ENCODE data around the gene CTNNA3. TPM values are rescaled to one million over a fixed set of nuclear protein-coding genes. Genes with fewer than 3 reads are reported as not detected.
"Not testable (repeated sequence)": the region's sequence is repeated elsewhere in the genome, so short reads cannot be mapped to it uniquely, and the experiment has no call there.

CTNNA3 gene
- total and polyA plus RNA-seq, 3 donors from 2014 or later = 17.8 to 19.4 (median 18.3) TPM

DNA sequence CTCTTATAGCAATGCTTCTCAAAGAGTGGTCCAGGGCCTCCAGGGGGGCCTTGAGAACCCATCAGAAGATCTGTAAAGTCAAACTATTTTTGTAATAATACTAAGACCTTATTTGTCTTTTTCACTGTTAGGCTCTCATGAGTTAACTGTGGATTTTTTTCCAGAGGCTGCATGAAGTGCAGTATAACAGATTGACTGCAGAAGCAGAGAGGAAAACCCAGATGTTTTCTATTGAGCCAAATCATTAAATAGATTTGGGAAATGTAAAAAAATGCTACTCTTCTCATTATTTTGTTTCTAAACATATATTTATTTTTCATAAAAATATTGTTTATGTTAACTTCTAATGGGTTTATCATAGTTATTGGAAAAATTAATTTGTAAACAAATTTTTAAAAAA lies 1359.2 kb downstream of the CTNNA3 start:
- DNase-seq = no peak
- Histone ChIP-seq H3K9me3 (no peaks in the 10 kb centered on the region), H3K27me3 (no peaks in the 10 kb centered on the region), H3K4me1 (no peaks in the 10 kb centered on the region), H3K27ac (no peak overlapping the region), H3K4me3 (no peak overlapping the region), H3K36me3 (ENCODE audit: low read depth, missing control alignments) (no peaks in the 10 kb centered on the region)
- intact Hi-C loops (cut with DNase I; ENCODE audit: low total_unique reads) = no loop called here
- TF ChIP-seq POLR2A (IDR thresholded peaks at IDR 0.05) = no peak
- TF ChIP-seq, protein P1, sequence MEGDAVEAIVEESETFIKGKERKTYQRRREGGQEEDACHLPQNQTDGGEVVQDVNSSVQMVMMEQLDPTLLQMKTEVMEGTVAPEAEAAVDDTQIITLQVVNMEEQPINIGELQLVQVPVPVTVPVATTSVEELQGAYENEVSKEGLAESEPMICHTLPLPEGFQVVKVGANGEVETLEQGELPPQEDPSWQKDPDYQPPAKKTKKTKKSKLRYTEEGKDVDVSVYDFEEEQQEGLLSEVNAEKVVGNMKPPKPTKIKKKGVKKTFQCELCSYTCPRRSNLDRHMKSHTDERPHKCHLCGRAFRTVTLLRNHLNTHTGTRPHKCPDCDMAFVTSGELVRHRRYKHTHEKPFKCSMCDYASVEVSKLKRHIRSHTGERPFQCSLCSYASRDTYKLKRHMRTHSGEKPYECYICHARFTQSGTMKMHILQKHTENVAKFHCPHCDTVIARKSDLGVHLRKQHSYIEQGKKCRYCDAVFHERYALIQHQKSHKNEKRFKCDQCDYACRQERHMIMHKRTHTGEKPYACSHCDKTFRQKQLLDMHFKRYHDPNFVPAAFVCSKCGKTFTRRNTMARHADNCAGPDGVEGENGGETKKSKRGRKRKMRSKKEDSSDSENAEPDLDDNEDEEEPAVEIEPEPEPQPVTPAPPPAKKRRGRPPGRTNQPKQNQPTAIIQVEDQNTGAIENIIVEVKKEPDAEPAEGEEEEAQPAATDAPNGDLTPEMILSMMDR (IDR thresholded peaks at IDR 0.05) = no peak

DNA sequence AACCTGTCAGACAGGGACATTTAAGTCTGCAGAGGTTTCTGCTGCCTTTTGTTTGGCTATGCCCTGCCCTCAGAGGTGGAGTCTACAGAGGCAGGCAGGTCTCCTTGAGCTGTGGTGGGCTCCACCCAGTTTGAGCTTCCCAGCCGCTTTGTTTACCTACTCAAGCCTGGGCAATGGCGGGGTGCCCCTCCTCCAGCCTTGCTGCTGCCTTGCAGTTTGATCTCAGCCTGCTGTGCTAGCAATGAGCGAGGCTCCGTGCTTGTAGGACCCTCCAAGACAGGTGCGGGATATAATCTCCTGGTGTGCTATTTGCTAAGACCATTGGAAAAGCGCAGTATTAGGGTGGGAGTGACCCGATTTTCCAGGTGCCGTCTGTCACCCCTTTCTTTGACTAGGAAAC lies 1360.2 kb downstream of the CTNNA3 start:
- H3K4me3 ChIP-seq; DNase-seq; intact Hi-C loops (cut with DNase I; ENCODE audit: low total_unique reads); H3K27ac ChIP-seq; H3K9me3 ChIP-seq; H3K27me3 ChIP-seq; H3K36me3 ChIP-seq (ENCODE audit: low read depth, missing control alignments); H3K4me1 ChIP-seq: not testable (repeated sequence)
- WGBS, 2 donors = 95 to 96% methylated on average over 3 to 8 of the region's 8 CpGs

DNA sequence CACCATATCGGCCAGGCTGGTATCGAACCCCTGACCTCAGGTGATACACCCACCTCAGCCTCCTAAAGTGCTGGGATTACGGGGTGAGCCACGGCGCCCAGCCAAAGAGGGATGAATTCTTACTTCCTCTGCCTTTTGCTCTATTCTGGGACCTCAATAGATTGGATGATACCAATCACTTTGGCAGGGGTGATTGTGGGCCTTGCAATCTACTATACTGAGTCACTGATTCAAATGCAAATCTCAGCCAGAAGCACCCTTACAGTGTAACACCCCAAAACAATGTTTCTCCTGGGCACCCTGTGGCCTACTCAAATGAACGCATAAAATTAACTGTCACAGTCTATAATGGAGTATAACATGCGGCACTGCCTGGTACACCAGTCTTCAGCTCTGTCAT lies 1366.8 kb downstream of the CTNNA3 start:
- no peak for TF ChIP-seq POLR2A (IDR thresholded peaks at IDR 0.05)
- TF ChIP-seq, protein P1 (IDR thresholded peaks at IDR 0.05) = no peak
- DNase-seq = no peak
- no peaks in the 10 kb centered on the region for H3K9me3 ChIP-seq
- WGBS, 2 donors = 88 to 96% methylated on average over 2 to 7 of the region's 7 CpGs
- H3K4me3 ChIP-seq = no peak overlapping the region
- intact Hi-C loops (cut with DNase I; ENCODE audit: low total_unique reads) = no loop called here
- H3K4me1 ChIP-seq = no peaks in the 10 kb centered on the region
- no peaks in the 10 kb centered on the region for H3K27me3 ChIP-seq
- H3K36me3 ChIP-seq (ENCODE audit: low read depth, missing control alignments) = no peaks in the 10 kb centered on the region
- H3K27ac ChIP-seq = no peak overlapping the region

DNA sequence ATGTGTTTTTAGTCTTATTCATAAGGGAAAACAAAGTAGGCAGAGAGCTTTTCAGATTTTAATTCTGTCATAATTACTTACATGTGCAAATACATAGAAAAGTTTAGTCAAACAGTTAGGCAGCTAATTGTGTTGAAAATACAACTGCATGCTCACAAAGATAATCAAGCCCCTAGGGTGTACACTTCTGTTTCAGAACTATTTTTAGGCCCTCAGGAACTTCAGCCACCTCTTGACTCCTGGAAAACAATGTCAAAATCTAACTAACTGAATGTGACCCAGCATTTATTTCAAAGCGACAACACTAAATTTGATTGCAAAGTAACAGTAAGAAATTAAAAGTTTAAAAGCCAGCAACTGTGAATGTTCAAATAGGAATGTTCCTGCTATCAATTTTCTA lies 1369.1 kb downstream of the CTNNA3 start:
- WGBS, 2 donors = 67 to 84% methylated on average over 1 of the region's 1 CpG
- H3K27ac ChIP-seq = no peak overlapping the region
- H3K4me3 ChIP-seq = no peak overlapping the region
- H3K9me3 ChIP-seq = no peaks in the 10 kb centered on the region
- H3K36me3 ChIP-seq (ENCODE audit: low read depth, missing control alignments) = no peaks in the 10 kb centered on the region
- TF ChIP-seq, protein P1 (IDR thresholded peaks at IDR 0.05) = no peak
- no peak for TF ChIP-seq POLR2A (IDR thresholded peaks at IDR 0.05)
- DNase-seq = no peak
- H3K4me1 ChIP-seq = no peaks in the 10 kb centered on the region
- intact Hi-C loops (cut with DNase I; ENCODE audit: low total_unique reads) = no loop called here
- no peaks in the 10 kb centered on the region for H3K27me3 ChIP-seq

DNA sequence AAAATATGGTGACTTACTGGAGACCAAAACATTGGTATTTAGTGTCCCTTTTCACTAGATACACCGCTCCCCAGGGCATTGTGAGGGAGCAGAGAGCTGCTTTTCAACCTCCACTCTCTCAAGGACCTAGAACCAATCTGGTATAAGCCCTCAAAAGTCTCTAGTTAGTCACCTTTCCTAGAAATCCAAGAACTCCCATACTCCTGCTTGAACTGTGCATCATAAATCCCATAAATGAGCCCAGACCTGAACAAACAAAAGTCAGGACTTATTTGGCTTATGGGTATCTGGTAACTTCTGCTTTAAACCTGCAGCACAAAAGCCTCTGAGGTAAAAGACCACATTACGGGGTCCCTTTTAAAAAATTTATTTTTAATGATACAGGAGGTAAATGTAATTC lies 1373.2 kb downstream of the CTNNA3 start:
- DNase-seq = no peak

More for the DNA sequence above, 1373.2 kb downstream of the CTNNA3 start:
- intact Hi-C loops (cut with DNase I; ENCODE audit: low total_unique reads) = no loop called here
- 84 to 93% methylated on average over 2 of the region's 2 CpGs for WGBS, 2 donors
- H3K9me3 ChIP-seq = no peaks in the 10 kb centered on the region
- no peaks in the 10 kb centered on the region for H3K4me1 ChIP-seq
- H3K4me3 ChIP-seq = no peak overlapping the region
- no peaks in the 10 kb centered on the region for H3K27me3 ChIP-seq
- no peak overlapping the region for H3K27ac ChIP-seq
- H3K36me3 ChIP-seq (ENCODE audit: low read depth, missing control alignments) = no peaks in the 10 kb centered on the region
- no peak for TF ChIP-seq POLR2A (IDR thresholded peaks at IDR 0.05)
- TF ChIP-seq, protein P1 (IDR thresholded peaks at IDR 0.05) = no peak

Data from testis (tissue), 3 donors.